NCI-H146 treated with DMSO at 0.1 percent for 48 hours (cell line): ENCODE results near the gene NFE2L1.
"Not testable (repeated sequence)": the region's sequence is repeated elsewhere in the genome, so short reads cannot be mapped to it uniquely, and the experiment has no call there.

ENCODE experiments used
- DNase-seq: peaks from one replicate; lab custom pipeline; 2025; ENCODE audit not compliant: unreplicated experiment; lab: John Stamatoyannopoulos, UW

The NFE2L1 gene

DNA sequence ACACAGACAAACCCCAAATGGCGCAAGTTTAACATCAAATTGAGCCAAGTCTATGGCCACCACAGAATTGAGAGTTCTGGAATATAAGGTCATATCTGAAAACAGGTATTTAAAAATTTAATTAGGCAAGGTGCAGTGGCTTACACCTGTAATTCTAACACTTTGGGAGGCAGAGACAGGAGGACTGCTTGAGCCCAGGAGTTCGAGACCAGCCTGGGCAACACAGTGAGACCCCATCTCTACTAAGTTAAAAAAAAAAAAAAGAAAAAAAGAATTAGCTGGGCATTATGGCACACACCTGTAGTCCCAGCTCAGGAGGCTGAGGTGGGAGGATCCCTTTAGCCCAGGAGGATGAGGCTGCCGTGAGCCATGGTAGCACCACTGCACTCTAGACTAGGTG, 19.1 kb downstream of the NFE2L1 start:
- DNase-seq: no peak

DNA sequence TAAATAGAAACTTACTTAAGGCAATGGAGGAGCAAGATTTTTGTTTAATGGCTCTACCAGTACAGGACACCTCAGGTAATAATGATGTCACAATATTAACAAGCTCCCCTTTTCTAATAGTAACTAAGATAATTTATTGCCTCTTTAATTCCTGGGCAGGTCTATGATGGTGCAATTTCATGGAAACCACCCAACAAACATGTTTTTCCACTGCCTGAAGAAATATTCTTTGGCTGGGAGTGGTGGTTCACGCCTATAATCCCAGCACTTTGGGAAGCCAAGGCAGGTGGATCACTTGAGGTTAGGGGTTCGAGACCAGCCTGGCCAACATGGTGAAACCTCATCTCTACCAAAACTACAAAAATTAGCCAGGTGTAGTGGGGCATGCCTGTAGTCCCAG, 19.6 kb downstream of the NFE2L1 start:
- DNase-seq: not testable (repeated sequence)

DNA sequence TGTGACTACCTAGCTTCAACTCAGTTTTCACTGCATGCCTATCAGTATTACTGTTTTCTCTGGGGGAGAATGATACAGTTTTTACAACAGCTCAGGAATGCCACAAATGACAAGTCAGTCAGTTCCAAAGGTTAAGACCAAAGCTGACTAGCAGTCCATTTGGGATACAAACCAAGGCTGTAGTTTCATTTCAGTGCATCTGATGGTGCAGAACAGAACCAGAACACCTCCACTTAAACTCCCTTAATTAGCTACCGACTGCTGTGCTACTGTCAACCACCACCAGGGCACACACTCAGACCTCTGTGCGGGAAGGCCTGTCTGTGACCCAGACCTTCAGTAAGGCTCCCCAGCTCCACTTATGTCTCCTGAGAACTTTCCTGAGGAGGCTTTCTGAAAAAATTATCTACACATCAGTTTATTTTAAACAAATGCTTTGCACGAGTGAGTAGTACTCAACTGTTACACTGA, 20.4 kb downstream of the NFE2L1 start:
- DNase-seq: no peak

DNA sequence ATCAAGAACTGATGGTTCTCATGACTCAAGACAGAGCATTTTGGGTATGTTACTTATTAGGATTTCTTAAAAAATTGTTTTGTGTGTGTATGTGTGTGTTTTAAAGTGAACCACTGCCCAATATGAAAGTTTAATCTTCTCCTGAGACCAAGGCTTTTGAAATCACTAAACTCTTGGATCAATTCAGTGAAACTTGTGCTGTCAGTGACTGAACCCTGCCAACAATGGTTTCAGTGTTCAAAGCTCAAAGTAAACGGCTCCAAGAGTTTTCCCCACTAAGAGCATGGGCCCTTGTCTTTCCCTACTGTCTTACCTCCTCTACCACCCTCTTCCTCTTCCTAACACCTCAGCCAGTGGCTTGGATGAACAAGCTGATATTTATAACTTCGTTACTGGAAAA, 22.0 kb downstream of the NFE2L1 start:
- no peak for DNase-seq

DNA sequence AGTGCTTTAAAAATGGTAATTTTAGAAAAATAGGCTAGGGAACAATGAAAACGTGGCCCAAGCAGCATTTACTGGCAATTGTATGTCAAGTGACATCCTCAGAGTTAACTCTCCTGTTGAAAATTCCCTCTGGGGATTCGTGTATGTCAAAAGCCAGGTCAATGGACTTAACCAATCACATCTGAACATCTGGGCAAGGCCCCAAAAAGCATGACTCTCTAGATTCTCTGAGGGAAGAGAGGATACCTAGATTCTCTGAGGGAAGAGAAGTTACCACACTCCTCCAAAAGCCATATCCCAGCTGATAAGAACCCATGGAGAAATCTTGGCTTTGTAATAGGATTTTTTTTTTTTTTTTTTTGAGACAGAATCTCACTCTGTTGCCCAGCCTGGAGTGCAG, 23.5 kb downstream of the NFE2L1 start:
- no peak for DNase-seq

DNA sequence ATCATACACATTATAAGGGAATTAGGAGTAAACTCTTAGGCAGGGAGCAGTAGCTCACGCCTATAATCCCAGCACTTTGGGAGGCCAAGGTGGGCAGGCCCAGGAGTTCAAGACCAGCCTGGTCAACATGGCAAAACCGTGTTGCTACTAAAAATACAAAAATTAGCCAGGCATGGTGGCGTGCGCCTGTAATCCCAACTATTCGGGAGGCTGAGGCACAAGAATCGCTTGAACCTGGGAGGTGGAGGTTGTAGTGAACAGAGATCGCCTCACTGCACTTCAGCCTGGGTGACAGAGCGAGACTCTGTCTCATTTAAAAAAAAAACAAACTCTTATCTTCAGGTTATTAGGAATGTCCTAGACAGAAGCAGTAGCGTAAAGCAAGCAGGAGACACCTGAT, 24.7 kb downstream of the NFE2L1 start:
- not testable (repeated sequence) for DNase-seq

DNA sequence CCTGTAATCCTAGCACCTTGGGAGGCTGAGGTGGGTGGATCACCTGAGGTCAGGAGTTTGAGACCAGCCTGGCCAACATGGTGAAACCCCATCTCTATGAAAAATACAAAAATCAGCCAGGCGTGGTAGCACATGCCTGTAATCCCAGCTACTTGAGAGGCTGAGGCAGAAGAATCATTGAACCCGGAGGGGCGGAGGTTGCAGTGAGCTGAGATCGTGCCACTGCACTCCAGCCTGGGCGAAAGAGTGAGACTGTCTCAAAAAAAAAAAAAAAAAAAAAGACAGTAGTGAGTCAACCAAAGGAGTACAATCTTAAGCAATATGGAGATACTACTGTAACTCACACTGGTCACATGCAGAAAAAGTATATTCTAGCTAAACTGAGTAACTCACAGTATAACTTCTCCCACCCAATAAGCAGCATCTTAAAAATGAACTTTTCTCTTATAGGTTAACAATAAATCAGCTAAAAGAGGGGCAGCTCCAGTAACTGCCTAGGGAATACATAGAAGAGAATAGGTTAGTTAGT, 25.5 kb downstream of the NFE2L1 start:
- DNase-seq: not testable (repeated sequence)

DNA sequence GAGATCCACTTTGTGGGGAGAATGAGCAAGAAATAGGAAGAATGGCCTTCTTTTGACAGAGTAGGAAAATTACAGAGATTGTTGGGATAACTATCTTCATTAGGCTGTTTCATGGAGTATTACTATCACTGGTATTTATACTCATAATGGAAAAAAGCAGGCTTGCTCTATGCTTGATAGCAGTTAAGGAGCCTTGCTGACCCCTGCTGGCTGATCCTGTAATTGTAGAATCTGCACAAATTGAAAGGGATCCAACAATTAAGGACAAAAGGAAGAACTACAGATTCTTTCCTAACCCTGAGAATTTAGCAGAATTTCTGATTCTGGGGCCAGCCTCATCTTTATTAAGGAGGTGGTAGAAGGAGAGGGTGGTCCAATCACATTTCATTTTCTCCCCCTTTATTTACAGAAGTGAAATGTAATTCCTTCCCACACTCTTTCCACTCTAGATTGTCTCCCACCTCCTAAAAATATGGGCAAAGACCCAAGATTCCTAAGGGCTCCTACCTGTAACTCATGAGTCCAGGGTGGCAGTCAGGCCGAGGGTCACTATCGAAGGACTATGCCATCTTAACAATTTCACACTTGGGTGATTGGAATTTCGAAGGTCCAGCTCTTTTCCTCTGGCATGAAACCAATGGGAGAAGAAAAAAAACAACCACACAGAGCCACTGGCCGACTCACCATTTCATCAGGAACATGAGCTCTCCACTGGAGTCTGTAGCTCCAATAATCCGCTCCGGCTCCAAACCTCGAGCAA, 26.3 kb downstream of the NFE2L1 start:
- peak; percentile 27 for DNase-seq

DNA sequence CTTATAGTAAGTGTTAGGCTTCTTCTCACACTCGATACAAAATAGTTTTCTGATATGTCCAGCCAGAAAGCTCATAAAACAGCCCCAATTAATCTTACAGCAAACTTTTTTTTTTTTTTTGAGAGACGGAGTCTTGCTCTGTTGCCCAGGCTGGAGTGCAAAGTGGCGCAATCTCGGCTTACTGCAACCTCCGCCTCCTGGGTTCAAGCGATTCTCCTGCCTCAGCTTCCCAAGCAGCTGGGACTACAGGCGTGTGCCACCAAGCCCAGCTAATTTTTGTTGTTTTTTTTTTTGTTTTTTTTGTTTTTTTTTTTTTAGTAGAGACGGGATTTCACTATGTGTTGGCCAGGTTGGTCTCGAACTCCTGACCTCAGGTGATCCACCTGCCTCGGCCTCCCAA, 29.0 kb downstream of the NFE2L1 start:
- DNase-seq: not testable (repeated sequence)

DNA sequence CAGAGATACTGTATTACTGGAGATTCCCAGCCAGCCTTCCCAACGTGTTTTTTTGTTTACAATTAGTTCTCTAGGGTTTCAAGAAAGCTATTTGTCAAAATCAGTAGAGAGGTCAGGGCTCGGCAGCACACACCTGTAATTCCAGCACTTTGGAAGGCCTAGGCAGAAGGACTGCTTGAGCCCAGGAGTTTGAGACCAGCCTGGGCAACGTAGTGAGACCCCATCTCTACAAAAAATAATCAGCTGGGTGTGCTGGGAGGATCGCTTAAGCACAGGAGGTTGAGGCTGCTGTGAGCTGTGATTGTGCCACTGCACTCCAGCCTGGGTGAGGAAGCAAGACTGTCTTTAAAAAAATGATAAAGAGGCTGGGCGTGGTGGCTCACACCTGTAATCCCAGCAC, 33.7 kb downstream of the NFE2L1 start:
- no peak for DNase-seq

DNA sequence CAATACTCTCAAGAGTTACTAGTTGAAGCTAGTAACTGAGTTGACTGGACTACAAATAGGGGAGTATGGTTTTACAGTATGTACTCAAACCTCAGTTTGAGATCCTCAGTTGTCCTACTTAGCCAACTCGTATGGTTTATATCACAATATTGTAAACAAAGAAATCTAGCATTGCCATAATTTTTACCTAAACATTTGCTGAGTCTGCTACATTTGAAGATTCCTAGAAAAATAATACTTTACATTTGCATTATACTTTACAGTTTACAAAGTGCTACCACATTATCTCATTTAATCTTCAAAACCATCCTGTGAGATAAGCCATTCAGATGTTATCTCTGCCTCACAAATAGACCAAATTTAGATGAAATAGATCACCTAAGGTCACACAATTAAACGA, 36.8 kb downstream of the NFE2L1 start:
- DNase-seq: no peak

DNA sequence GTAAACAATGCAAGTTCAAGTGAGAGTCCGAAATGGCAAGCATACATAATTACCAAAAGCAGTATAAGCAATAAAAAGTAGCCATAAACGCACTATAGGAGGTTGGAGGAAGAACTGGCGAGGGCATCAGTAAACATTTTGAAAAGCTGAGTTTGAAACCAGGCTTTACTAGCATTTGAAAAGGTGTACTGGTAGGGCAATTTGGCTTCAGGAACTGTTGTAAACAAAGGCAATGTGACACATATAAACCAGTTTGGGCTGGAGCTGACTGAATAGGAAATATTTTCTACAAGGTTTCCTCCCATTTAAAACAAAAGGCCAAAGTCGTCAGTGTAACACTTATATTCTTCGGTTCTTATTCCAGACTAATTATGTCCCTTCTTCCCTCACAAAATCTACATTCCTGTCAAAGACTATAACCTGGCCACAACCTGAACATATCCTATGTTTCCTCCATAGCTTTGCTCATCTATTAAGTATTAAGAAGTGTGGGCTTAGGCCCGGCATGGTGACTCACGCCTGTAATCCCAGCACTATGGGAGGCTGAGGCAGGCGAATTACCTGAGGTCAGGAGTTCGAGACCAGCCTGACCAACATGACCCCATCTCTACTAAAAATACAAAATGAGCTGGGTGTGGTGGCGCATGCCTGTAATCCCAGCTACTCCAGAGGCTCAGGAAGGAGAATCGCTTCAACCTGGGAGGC, 45.3 kb downstream of the NFE2L1 start:
- DNase-seq: no peak

DNA sequence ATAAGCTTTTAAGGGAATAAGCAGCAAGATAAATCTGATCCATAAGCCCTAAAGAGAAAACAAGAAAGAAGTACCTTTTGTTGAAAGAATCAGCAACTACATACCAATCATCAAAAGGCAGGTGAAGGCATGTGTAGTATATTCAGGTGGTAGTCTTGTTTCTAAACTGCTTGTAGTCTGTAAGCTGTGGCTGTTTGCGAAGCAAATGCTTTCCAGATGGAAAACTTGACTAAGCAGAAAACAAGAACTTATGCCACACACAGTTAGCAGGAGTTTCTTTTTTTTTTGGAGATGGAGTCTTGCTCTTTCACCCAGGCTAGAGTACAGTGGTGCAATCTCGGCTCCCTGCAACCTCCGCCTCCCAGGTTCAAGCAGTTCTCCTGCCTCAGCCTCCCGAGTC, 47.5 kb downstream of the NFE2L1 start:
- no peak for DNase-seq

DNA sequence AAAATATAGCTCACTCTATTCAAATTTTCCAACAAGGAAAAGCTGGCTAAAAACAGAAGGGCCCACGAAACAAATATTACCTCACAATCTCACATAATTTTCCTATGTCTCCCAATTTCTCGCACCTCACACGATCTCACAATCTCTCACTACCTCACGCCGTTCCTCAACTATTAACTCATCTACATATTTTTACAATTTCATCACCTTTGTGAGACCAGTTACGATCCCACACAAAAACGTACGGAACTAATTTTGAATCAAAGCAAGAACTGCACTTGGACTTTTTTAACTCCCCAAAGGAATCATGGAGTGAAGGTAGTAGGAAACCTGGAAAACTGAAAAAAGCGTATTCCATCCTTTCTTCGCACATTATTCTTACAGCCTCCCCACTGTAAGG, 52.0 kb downstream of the NFE2L1 start:
- no peak for DNase-seq

DNA sequence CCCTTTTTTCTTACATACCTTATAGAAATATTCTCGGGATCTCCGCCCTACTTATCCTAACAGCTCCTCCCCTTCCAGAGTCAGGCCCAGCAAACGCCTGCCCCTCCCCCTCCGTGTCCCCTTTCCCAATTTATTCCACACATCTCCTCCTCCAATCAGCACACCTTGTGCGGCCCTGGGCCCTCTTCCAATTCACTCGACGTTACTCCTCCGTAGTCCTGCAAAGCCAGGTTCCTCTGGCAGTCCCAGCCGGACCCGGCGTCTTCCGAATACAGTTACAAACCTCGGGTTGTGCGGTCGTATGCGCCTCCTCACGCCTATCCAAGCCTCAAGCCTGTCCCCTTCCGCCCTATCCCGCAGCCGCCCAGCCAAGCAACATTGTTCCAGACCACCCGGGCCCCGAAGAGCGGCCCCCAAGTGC, 52.4 kb downstream of the NFE2L1 start:
- no peak for DNase-seq

DNA sequence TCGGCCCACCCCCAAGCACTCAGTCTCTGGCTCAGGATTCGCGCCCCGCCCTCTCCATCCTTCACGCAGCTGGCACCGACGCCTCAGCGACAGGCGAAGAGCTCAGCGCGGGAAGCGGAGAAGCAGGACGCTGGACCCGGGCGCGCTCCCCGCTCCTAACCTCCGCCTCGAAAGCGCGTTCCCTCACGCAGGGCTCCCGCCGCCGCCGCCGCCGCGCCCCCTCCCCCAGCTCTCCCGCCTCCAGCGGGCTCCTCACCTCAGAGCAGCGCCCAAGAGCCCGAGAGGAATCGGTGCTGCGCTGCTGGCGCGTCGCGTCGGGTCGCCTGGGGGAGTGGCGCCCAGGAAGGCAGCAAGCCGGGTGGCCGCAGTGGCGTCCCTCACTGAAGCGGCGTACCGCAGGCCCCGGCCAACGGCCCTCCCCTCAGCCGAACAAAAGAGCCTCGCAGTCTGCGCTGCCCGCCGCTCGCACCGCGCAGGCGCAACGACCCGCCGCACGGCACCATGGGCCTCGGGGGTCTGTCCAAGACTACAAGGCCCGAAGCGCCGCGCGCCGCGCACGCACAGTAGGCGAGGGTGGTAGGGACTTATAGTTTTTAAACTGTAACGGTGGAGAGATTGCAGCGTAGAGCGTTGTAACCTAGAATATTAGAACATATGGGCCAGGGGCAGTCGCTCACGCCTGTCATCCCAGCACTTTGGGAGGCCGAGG, 53.0 kb downstream of the NFE2L1 start, which contains the start of gene CBX1:
Gene CBX1 (minus strand): TSS at position 467 of the 709 bp plus-strand sequence. CDS start 24,474 bp downstream, outside the sequence.
- DNase-seq: peak; percentile 91

DNA sequence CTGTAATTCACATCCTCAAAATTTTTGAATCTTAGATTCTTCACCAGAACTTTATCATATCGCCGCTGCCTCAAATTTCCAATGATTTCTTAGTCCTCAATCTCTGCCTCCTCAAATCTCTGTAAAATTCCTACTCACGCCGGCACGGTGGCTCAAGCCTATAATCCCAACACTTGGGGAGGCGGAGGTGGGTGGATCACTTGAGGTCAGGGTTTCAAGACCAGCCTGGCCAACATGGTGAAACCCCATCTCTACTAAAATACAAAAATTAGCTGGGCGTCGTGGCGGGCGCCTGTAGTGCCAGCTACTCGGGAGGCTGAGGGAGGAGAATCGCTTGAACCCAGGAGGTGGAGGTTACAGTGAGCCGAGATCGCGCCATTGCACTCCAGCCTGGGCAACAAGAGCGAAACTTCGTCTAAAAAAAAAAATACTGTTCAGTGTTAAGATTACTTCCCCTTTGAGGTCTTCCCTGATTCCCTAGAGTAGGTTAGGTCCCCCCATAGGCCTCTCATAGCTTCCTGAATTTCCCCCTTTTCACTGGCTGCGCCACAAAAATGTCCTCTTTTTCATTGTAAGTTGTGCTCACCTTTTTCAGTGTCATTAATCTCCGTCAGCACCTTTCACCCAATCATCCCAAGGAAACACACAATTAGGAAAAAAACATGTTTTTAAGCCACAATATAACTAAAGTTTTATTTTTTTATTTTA, 54.0 kb downstream of the NFE2L1 start:
- DNase-seq: no peak

DNA sequence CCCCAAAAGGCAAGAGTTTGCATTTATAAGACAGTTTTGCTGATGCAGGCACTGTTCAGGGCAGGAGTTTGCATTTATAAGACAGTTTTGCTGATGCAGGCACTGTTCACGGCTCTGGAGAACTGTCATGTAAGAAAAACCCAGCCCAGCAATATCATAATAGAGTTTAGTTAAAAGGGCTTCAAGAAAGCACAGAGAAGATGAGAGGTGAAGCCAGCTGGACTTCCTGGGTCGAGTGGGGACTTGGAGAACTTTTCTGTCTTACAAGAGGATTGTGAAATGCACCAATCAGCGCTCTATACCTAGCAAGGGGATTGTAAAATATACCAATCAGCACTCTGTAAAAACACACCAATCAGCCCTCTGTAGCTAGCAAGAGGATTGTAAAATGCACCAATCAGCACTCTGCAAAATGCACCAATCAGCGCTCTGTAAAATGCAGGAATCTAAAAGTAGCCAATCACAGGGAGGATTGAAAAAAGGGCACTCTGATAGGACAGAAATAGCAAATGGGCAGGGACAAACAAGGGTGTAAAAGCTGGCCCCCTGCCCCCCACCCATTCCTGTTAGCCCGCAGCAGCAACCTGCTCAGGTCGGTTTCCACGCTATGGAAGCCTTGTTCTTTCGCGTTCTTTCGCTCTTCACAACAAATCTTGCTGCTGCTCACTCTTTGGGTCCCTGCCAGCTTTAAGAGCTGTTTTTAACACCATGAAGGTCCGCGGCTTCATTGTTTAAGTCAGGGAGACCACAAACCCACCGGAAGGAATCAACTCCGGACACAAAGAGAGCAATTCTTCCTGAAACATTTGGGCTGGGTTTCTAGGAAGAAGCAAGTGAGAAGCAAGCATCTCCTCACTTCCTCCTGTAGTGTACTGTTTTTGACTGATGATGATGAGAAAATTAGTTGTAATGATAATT, 54.9 kb downstream of the NFE2L1 start:
- DNase-seq: no peak

DNA sequence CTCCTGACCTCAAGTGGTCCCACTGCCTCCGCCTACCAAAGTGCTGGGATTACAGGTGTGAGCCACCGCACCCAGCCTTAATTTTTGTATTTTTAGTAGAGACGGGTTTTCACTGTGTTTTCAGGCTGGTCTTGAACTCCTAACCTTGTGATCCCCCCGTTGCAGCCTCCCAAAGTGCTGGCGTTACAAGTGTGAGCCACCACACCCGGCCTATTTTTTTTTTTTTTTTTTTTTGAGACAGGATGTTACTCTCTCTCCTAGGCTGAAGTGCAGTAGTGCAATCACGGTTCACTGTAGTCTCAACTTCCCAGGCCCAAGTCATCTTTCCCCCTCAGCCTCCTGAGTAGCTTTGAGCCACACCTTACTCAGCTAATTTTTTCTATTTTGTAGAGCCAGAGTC, 56.3 kb downstream of the NFE2L1 start:
- DNase-seq: no peak

DNA sequence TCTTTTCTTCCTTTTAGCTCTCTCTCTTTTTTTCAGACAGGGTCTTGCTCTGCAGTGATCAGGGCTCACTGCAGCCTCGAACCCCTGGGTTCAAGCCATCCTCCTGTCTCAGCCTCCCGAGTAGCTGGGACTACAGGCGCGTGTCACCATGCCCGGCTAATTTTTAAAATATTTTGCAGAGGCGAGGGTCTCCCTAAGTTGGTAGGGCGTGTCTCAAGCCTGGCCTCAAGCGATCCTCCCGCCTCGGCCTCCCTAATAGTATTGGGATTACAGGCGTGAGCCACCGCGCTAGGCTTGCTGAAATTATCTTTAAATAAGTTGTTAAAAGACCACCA, 58.6 kb downstream of the NFE2L1 start:
- no peak for DNase-seq
